Stimulated activated naive CD4-positive, alpha-beta T cell (primary cell): Measurements from ENCODE around the gene ESAM.

Experiments used
- DNase-seq, 6 experiments: peaks; one replicate each; lab custom pipeline; 2025; lab: John Stamatoyannopoulos, UW

ESAM gene

GRCh38 chr11:124762105-124762623 lies at the start of gene ESAM:
ESAM (minus strand) TSS chr11:124762290; CDS start chr11:124762154, 136 bp downstream.
- DNase-seq = peak; percentile 26 to 60 (median 42)

GRCh38 chr11:124811399-124812125 lies 49.5 kb upstream of the ESAM start:
- DNase-seq = no peak

- DNase-seq = no peak
Observed at GRCh38 chr11:124807660-124808270, 45.7 kb upstream of the ESAM start.

GRCh38 chr11:124807201-124807600 lies 45.1 kb upstream of the ESAM start:
- no peak for DNase-seq

GRCh38 chr11:124804884-124805283 lies 42.8 kb upstream of the ESAM start:
- no peak for DNase-seq

- DNase-seq = no peak
Observed at GRCh38 chr11:124801636-124802312, 39.7 kb upstream of the ESAM start.

GRCh38 chr11:124801014-124801413 lies 38.9 kb upstream of the ESAM start:
- no peak for DNase-seq

GRCh38 chr11:124800226-124800929 lies 38.3 kb upstream of the ESAM start, which contains the start of gene MSANTD2:
MSANTD2 (minus strand) TSS chr11:124800406; CDS start chr11:124800380, 26 bp downstream.
- DNase-seq = peak; percentile 59 to 71 (median 70)

- DNase-seq = peak; percentile 41 to 60 (median 49)
Observed at GRCh38 chr11:124799348-124800225, 37.5 kb upstream of the ESAM start.

- DNase-seq = peak in 1 of 6 experiments; percentile 26
Observed at GRCh38 chr11:124798991-124799347, 36.9 kb upstream of the ESAM start.

- no peak for DNase-seq
Observed at GRCh38 chr11:124796312-124796711, 34.2 kb upstream of the ESAM start.

GRCh38 chr11:124793466-124794278 lies 31.6 kb upstream of the ESAM start:
- peak in 3 of 6 experiments; percentile 4 to 40 (median 21) for DNase-seq

- DNase-seq = no peak
Observed at GRCh38 chr11:124791626-124792341, 29.7 kb upstream of the ESAM start.

- DNase-seq = no peak
Observed at GRCh38 chr11:124788521-124788920, 26.4 kb upstream of the ESAM start.

- DNase-seq = no peak
Observed at GRCh38 chr11:124784051-124784450, 22.0 kb upstream of the ESAM start.

- no peak for DNase-seq
Observed at GRCh38 chr11:124783002-124783401, 20.9 kb upstream of the ESAM start.

GRCh38 chr11:124779568-124779967 lies 17.5 kb upstream of the ESAM start:
- DNase-seq = no peak

- DNase-seq = no peak
Observed at GRCh38 chr11:124778281-124778680, 16.2 kb upstream of the ESAM start.

- DNase-seq = peak in 3 of 6 experiments; percentile 44 to 59 (median 45)
Observed at GRCh38 chr11:124776865-124777645, 15.0 kb upstream of the ESAM start.
